ENCODE data around the gene AHRR.

DNA sequence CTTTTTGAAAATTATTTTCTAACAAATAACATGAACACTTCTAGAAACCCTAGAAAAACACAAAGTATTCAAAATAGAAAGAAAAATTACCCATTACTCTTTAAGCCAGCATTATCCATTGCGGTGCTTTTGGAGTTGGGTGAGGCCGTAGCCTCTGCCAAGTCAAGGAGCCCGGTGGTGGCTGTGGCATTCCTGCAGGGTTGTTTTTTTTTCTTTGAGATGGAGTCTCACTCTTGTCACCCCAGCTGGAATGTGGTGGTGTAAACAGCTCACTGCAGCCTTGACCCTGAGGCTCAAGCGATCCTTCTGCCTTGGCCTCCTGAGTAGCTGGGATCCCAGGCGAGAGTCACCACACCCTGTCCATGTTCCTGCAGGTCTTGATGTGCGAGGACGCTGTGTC lies 8.2 kb upstream of the AHRR start:
- TF ChIP-seq CTCF (conservative IDR thresholded peaks at IDR 0.05; ENCODE audit: low read depth, low read length) (no peak), RFX5 (IDR thresholded peaks at IDR 0.05; ENCODE audit: low read depth, low read length) (no peak), POLR2A (IDR thresholded peaks at IDR 0.05; ENCODE audit: low read depth, low read length) (no peak), MAFK (IDR thresholded peaks at IDR 0.05; ENCODE audit: low read depth, low read length) (no peak), CEBPB (IDR thresholded peaks at IDR 0.05; ENCODE audit: low read depth, low read length) (no peak), BHLHE40 (IDR thresholded peaks at IDR 0.05; ENCODE audit: low read depth, low read length) (no peak), MAZ (IDR thresholded peaks at IDR 0.05; ENCODE audit: borderline replicate concordance, low read depth, low read length) (no peak), RAD21 (IDR thresholded peaks at IDR 0.05; ENCODE audit: low read length) (no peak), USF2 (IDR thresholded peaks at IDR 0.05; ENCODE audit: low read depth, low read length) (no peak), CHD1 (IDR thresholded peaks at IDR 0.05; ENCODE audit: low read depth, low read length) (no peak), MXI1 (IDR thresholded peaks at IDR 0.05; ENCODE audit: borderline replicate concordance, low read depth, low read length) (no peak), FOS (IDR thresholded peaks at IDR 0.05; ENCODE audit: low read depth, low read length) (no peak)
- TF ChIP-seq, protein P1, sequence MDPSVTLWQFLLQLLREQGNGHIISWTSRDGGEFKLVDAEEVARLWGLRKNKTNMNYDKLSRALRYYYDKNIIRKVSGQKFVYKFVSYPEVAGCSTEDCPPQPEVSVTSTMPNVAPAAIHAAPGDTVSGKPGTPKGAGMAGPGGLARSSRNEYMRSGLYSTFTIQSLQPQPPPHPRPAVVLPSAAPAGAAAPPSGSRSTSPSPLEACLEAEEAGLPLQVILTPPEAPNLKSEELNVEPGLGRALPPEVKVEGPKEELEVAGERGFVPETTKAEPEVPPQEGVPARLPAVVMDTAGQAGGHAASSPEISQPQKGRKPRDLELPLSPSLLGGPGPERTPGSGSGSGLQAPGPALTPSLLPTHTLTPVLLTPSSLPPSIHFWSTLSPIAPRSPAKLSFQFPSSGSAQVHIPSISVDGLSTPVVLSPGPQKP (IDR thresholded peaks at IDR 0.05; ENCODE audit: borderline replicate concordance, low read depth, low read length), result no peak
